Measurements from ENCODE around the gene BTN3A1.

DNA sequence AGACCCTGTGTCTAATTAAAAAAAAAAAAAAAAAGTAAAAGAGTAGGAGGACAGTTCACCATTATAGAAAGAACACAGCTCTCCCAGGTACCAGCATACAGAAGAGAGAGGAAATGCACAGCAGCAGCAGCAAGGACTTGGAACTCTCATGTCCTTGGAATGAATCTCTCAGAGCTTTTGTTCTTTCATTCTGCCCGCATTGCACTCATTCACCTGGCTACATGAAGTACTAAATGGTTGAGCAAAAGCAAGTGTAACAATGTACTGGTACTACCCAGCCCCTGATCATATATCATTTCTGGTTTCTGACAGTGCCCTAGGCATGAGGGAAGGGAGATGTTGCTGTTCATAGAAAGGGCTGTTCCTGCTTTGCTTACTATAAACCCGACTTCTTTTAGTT is 26.1 kb downstream of the BTN3A1 start:
- no peak for TF ChIP-seq POLR2A (IDR thresholded peaks at IDR 0.05; ENCODE audit: low read depth, low read length)
- no peak for TF ChIP-seq TAF1 (IDR thresholded peaks at IDR 0.05; ENCODE audit: borderline replicate concordance, low read depth, low read length)
